Uterus (tissue), 2 donors: ENCODE results near the gene MYBL2.

Source experiments
- CTCF ChIP-seq, 4 experiments: fragments of 200-600 bp in 2 of 4; fragments of 450-650 bp in 2 of 4; sonication (generic) in 2 of 4; IDR thresholded peaks; one replicate each; pipeline ENCODE4 v1.5.1; 2016 to 2019; ENCODE audit warnings: antibody characterized with exemption in 4 of 4, mild to moderate bottlenecking in 2 of 4, moderate library complexity in 1 of 4
- POLR2A ChIP-seq, 2 donors: fragments of 450-650 bp; IDR thresholded peaks; one replicate each; pipeline ENCODE4 v1.6.1; 2016; ENCODE audit warnings: antibody characterized with exemption in 2 of 2, mild to moderate bottlenecking in 1 of 2, moderate library complexity in 1 of 2

- TF ChIP-seq CTCF (IDR thresholded peaks at IDR 0.05) (no peak), POLR2A (IDR thresholded peaks at IDR 0.05) (no peak)
These were observed 49.2 kb downstream of the MYBL2 start for GRCh38 chr20:43716123-43716522.
